GM21390 (cell line): ENCODE results near the gene TAF4.
"Not testable (repeated sequence)": the region's sequence is repeated elsewhere in the genome, so short reads cannot be mapped to it uniquely, and the experiment has no call there.

Experiments used
- ATAC-seq: cut with Tn5 transposase; IDR thresholded peaks from one replicate; pipeline ENCODE4 v1.9.1; 2021; ENCODE audit not compliant: unreplicated experiment

The TAF4 gene

DNA sequence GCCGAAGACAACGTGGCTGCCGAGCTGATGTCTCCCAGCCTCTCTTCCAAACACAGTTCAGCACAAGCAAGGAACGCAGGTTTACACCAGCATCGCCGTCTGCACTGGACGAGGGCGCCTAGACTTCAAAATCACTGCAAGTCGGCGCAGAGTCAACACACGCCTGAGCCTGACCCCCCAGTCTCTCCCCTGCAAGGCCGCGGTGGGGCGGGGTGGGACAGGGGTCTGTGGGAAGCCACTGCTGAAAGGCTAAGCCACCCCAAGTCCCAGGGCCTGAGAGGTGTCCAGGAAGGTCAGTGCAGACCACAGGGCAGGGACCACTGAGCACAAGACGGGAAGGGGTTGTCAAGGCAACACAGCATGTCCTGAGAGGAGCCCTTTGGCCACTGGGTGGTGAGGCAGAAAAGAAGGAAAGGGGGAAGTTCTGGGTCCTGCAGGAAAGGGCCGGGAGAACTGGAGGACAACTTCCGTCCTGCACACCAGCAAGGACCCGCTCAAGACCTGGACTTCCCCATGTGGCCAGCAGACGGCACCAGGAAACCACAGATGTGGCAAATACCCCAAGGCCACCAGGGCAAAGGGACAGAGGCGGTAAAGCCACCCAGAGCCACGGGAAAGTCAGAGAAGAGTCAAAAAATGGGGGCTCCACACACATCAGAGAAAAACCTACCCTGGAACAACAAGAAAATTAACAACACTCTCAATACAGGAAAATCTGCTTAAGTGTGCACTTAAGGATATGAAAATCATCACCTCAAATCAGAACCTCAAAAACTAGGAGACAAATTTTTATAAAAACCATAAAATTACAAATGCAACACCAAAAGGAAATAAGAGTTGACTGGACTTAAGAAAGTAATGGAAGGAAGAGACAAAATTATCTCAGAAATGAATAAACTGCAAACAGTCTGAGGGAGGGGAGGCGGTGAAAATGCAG, 84.8 kb downstream of the TAF4 start:
- no peak for ATAC-seq

DNA sequence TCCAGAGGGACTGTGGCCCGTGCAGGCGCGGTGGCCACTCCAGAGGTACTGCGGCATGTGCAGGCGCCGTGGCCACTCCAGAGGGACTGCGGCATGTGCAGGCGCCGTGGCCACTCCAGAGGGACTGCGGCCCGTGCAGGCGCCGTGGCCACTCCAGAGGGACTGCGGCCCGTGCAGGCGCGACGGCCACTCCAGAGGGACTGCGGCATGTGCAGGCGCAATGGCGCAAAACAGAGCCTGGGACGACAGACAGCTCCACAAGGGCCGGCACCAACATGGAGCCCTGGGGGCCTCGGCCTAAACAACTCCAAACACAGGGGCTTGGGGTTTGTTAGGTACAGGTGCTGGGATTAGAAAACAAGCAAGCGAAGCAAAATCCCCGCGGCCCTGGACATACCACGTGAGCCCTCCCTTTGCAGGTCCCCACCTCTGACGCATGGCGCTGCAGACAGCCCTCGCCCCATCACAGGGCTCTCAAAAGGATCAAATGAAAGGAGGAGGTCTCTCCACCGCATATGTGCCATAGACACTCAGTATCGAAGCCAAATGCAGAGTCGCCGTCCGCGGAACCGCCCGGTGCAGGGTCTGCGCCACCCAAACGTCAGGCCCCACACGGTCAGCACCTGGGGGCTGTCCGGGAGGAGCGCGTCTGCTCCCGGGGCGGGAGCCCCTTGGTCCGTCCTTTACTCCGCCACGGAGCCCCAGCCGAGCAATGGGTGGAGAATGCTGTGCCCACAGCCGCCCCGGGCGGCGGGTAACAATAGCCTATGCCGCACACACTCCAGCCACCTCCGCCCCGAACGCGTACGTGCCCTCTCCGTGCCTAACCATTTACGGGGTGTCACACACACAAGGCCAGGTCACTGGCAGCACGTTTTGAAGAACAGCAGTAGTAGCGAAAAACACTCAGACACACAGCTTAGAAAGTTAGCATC, 85.7 kb downstream of the TAF4 start:
- ATAC-seq, result no peak

DNA sequence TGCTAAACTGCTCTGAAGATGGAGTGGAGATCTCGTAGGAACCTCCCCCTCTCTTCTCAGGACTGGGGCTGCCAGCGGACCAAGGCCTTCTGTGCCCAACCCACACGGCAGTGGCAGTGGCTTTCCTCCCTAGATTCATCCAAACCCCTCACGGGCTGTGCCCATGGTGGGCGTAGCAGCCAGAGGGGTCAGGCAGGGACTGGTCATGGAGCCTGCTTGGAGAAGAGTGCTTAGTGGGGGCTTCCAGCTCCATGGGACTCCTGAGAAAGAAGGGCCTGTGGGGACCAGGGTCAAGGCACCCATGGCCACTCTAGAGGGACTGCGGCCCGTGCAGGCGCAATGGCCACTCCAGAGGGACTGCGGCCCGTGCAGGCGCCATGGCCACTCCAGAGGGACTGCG, 86.6 kb downstream of the TAF4 start:
- no peak for ATAC-seq

DNA sequence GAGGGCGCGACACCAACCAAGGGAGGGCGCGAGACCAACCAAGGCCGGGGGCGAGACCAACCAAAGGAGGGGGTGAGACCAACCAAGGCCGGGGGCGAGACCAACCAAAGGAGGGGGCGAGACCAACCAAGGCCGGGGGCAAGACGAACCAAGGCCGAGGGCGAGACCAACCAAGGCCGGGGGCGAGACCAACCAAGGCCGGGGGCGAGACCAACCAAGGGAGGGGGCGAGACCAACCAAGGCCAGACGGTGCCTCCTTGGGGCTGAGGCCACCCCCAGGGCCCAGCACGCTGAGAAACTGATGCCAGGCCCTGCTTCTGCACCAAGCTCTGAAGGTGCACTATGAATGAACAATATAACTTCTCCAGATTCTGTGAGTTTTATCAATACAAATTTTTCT, 87.2 kb downstream of the TAF4 start:
- no peak for ATAC-seq

DNA sequence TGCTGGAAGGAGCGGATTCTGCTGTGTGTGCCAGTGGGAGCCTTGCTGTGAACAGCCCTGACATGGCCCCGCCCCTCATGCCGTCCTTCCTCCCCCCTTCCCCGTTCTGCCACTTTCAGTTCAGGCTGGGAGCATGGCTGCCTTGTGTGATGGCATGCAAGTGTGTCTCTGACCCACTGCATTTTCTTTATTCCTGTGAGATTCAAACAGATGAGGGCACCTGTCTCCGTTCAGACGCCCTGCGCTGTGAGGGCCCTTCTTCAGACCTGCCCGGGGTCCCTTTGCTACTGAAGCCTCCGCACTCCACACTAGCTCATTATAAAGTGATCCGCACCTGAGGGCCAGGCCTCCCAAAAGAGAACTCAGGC, 88.3 kb downstream of the TAF4 start:
- ATAC-seq, result no peak

DNA sequence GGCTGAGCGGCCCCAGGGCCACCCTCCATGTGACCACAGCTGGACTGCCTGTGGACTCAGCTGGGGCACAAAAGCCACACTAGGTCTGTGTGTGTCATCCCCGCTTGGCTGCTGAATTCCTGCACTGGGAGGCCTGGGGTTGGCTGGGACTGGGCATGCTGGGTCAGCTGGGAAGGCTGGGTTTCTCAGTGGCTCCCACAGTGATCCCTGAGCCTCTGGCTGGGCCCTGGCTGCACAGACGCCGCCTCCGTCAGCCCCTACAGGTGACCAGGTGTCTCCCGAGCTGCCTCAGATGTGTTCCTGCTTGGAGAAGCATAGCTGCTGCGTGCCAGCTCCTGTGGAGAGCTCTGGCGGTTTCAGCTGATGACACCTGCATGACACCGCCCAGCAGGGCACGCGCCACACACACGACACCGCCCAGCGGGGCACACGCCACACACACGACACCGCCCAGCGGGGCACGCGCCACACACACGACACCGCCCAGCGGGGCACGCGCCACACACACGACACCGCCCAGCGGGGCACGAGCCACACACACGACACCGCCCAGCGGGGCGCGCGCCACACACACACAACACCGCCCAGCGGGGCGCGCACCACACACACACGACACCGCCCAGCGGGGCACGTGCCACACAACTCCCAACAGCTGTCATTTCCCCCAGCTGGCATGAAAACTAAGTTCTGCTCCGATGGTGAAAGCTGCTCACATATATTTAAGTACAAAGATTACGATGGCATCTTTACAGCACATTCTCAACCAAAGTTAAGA, 88.8 kb downstream of the TAF4 start:
- no peak for ATAC-seq

DNA sequence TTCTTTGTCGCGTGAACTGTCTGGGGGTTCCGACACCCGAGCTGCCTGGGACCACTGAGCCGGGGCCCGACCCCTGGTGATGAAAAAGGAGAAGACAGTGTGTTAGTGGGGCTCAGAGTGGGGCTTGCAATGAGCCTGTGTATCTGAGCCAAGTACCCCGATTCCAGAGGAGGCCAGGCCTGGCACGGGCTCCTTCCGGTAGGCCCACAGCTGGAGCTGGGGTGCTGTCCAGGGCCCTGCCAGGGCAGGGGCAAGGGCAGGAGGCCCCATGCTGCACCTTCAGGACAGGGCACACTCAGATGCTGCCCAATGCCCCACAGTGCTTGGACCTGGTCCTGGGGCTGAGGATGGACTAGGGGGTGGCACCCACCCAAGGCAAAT, 89.4 kb downstream of the TAF4 start:
- ATAC-seq, result no peak

DNA sequence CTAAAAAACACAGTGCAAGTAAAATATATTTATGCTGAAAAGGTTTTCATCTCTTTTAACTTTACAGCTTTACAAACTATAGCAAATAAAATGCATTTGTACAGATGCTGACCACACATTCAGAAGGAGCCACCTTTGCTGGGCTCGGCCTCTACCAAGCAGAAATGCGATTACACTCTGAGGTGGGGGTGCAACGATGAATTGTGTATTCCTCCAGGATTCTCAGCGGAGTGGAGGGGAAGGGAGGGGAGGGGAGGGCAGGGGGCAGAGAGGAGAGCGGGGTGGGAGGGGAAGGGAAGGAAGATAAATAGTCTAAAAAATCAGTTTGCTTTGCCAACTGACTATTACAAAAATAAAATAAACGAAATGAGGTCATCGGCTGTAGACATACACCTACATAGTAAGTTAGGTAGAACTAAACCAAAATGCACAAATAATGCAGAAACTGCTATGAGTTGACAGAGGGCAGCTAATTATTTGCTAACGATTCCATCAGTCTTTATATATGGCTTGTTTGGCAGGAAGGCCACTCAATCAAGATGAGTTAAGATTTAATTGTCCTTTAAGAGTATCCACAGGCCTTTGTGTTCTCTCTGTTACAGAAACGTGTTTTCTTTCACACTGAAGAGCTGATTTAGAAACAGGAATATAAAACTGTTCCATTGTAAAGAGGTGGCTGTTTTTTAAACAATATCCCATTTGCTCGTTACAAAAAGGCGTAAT, 90.1 kb downstream of the TAF4 start:
- no peak for ATAC-seq

DNA sequence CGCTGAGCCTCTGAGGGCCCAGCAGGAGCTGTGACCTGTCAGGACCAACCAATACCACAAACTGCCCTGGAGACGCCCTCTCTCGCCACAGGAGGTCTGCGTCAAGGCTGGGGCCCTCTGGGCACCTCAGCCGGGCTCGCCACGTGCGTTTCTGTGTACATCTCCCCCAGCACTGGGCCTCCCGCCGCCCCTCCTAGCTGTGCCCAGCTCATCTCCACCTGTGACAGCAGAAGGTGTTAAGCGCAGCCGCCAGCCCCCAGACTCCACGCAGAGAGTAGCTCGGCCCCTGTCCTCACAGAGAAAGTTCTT, 91.4 kb downstream of the TAF4 start:
- no peak for ATAC-seq

DNA sequence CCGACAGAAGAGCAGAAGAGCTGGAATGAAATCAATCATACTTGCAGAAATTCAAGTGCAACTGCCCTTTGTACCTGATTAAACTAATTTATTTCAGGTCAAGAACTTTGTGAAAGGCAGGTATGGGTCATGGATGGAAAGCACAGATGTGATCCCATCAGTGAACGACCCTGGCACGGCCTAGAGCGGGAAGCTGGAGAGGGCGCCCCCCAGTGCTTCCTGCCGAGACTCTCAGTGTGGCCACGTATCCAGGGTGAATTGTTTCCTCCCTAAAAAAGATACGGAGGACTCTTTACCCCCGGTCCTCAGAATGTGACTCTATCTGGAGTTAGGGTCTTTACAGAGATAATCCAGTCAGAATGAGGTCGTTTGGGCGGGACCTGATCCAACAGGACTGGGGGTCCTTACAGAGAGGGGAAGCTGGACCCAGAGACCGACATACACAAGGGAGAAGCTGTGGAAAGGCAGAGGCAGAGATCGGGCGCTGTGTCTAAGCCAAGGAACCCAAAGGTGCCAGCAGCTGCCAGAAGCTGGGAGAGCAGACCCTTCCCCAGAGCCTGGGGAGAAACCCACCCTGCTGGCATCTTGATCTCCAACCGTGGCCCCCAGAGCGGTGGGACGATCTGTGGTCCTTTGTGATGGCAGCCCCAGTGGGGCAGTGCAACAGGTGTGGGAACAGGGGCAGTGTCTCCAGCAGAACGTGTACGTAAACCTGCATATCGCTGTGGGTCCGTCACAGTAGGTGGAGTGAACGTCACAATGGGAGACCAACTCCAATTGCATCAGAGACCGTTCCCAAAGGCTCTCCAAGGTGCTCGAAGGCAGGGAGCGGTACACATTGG, 91.9 kb downstream of the TAF4 start:
- ATAC-seq, result no peak

DNA sequence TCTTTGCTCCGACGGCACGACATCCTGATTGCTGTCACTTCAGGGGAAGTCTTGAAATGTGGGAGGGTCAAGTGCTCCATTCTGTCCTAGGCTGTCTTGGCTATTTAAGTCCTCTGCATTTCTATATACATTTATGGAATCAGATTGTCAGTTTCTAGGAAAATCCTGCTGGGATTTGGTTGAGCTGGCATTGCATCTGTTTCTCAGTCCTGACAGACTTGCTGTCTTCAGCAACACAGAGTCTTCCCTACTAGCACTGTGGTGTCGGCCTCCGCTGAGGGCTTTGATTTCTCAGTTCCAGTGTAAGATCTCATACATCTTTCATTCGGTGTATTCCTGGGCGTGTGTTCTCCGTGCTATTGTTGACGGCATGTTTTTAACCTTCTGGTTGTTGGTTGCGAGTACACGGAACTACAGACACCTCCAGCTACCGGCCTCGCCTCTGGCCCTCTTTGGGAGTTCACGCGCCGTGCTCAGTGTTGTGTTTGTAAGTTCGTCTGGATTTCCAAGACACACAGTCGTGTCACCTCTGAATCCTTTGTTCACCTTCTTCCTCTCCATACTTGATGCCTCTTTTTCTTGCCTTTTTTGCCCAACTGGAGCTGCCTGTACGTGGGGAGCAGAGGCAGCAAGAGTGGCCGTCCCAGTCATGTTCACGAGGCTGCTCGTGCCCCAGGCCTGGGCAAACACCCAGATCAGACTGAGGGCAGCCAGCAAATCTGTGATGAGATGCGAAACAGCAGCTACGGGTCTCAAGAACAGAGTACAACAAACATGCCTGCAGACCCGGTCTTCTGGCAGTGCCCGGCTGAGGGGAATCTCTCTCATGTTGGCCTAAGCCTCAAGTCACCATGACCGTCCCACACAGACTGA, 92.8 kb downstream of the TAF4 start:
- no peak for ATAC-seq

DNA sequence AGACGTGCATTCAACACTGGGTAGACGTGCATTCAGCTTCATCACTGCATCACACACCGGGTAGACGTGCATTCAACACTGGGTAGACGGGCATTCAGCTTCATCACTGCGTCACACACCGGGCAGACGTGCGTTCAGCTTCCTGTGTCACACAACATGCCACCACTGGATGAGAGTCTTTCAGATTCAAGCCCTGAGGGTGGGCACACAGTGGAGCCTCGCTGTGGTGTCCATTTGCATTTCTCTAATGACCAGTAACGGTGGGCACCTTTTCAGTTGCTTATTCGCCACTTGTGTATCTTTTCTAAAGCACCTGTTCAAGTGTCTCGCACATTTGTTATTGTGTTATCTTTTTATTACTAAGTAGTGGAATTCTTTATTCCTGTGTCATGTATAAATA, 94.1 kb downstream of the TAF4 start:
- ATAC-seq, result not testable (repeated sequence)

DNA sequence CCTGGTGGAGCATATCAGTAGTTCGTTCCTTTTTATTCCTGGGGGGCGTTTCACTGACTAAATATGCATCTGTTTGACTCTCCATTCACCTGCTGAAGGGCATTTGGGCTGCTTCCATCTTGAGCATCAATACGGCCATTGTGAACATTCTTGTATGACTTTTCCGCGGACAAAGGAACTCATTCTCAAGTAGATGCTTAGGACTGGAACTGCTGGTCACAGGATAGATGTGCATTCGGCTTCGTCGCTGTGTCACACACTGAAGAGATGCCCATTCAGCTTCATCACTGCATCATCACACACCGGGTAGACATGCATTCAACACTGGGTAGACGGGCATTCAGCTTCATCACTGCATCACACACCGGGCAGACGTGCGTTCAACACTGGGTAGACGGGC, 95.3 kb downstream of the TAF4 start:
- ATAC-seq, result no peak

DNA sequence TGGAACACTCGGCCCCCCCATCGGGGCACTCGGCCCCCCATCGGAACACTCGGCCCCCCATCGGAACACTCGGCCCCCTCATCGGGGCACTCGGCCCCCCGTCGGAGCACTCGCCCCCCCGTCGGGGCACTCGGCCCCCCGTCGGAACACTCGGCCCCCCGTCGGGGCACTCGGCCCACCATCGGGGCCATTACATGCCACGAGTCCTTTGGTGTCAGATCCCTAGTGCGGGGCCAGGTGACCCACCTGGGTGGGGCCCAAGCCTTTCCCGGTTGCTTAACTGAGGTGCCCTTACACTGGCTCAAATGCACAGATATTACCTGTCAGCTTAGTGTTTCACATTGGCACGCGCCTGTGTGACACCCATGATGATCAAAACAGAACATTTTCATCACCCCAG, 95.9 kb downstream of the TAF4 start:
- no peak for ATAC-seq

DNA sequence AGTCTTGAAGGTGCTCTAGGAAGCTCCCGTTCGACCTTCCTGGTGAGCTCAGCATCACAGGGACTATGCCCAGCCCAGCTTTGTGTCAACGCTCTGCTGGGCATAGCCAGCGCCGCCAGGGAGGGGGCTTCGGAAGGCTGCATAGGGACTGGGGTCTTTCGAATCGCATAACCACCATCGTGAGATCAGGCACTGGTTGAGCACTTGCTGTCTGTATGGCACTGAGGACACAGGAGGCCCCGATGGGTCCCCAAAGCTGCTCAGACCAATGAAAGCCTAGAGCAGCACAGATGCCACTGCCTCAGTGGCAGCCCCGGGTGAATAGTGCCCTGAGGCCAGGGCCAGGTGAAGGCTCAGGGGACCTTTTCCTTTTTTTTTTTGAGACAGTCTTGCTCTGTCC, 96.7 kb downstream of the TAF4 start:
- ATAC-seq, result no peak

DNA sequence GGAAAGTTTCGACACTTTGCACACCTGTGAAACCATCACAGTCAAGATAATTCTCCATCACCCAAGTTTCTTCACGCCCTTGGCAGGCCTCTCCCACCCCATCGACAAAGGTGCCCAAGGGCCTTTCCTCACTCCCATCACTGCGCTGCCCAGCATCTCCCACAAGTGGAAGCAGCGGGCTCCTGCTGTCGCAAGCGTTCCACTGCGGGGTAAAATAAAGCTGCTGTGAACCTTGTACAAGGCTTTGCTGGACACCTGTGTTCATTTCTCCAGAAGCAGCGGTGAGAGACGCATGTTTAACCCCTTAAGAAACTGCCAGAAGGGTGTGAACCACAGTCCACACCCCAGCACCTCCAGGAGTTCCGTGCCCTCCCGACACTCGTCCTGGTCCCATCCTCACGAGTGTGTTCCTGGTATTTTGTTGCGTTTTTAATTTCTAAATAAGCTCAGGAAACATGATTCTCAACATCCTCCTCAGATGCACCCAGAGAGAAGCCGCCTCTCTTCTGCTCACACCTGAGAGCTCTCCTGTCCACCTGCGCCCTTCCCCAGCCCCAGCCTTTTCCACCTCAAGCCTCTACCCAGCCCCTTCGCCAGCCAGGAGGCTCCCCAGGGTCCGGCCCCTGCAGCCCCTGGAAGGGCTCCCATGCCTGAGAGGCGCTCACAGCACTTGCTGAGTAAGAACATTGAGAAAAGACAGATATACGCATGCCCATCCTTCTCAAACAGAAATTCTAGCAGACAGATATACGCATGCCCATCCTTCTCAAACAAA, 97.5 kb downstream of the TAF4 start:
- ATAC-seq, result no peak

DNA sequence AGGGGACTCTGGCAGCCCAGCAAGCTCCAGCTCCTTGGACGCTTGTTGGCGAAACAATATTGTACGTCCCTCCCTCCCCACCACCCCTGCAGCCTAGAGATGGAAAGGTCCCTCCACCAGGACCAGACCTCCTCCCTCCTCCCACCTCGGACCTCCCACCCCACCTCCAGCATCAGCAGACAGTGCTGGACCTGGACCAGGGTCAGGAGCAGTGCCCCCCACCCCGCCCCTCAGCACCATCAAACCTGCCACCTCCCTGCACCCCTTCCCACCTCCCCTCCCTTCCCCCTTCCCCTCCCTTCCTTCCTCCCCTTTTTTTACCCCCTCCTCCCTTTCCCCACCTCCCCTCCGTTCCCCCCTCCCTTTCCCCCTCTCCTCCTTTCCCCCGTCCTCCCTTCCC, 98.4 kb downstream of the TAF4 start:
- ATAC-seq, result no peak
